Osteocyte (in vitro differentiated cells): ENCODE measurements around the gene PRKG1. TPM values are rescaled to one million over a fixed set of nuclear protein-coding genes. Genes with fewer than 3 reads are reported as not detected.
"Not testable (repeated sequence)": the region's sequence is repeated elsewhere in the genome, so short reads cannot be mapped to it uniquely, and the experiment has no call there.

ENCODE experiments used
- DNase-seq: peaks from one replicate; pipeline ENCODE4 v3.0.0; 2021; ENCODE audit warnings: mixed read lengths; ENCODE audit not compliant: unreplicated experiment; ENCODE audit errors: extremely low spot score
- H3K27ac Mint-ChIP-seq: one replicate; pipeline ENCODE4 v1.8.0; 2021; ENCODE audit warnings: mild to moderate bottlenecking, mixed read lengths; ENCODE audit not compliant: unreplicated experiment
- H3K27me3 Mint-ChIP-seq: one replicate; pipeline ENCODE4 v1.8.0; 2021; ENCODE audit warnings: mixed read lengths; ENCODE audit not compliant: unreplicated experiment
- H3K36me3 Mint-ChIP-seq: one replicate; pipeline ENCODE4 v1.8.0; 2021; ENCODE audit warnings: mixed read lengths; ENCODE audit not compliant: unreplicated experiment
- H3K4me1 Mint-ChIP-seq: one replicate; pipeline ENCODE4 v1.8.0; 2021; ENCODE audit warnings: mixed read lengths; ENCODE audit not compliant: unreplicated experiment
- H3K4me3 Mint-ChIP-seq: one replicate; pipeline ENCODE4 v1.8.0; 2021; ENCODE audit warnings: mild to moderate bottlenecking, moderate library complexity, mixed read lengths; ENCODE audit not compliant: unreplicated experiment
- H3K9me3 Mint-ChIP-seq: one replicate; pipeline ENCODE4 v1.8.0; 2021; ENCODE audit warnings: mixed read lengths; ENCODE audit not compliant: unreplicated experiment
- CTCF ChIP-seq: fragments of 200-600 bp; sonication (generic); IDR thresholded peaks from 2 replicates; pipeline ENCODE4 v1.5.0; 2021; ENCODE audit warnings: antibody characterized with exemption, mild to moderate bottlenecking, moderate library complexity
- total RNA-seq: library from RNA; stranded (reverse); gene quantifications from 2 replicates; pipeline ENCODE4 v1.2.1, GENCODE V29; 2021

The PRKG1 gene
- total RNA-seq, 1 donor from 2014 or later, result 10.8 TPM

- Mint-ChIP-seq H3K4me3 (no peak overlapping the region), H3K27ac (peak overlapping the region; percentile 4), H3K4me1 (peaks cover 6% of the 10 kb centered on the region), H3K36me3 (no peaks in the 10 kb centered on the region), H3K9me3 (no peaks in the 10 kb centered on the region), H3K27me3 (no peaks in the 10 kb centered on the region)
- no peak for DNase-seq
- no peak for TF ChIP-seq CTCF
Measured at GRCh38 chr10:52226197-52226847, 1152.0 kb downstream of the PRKG1 start.

GRCh38 chr10:52228556-52228955, 1154.3 kb downstream of the PRKG1 start:
- H3K36me3 Mint-ChIP-seq, result no peaks in the 10 kb centered on the region
- no peak overlapping the region for H3K4me3 Mint-ChIP-seq
- no peaks in the 10 kb centered on the region for H3K27me3 Mint-ChIP-seq
- no peak for DNase-seq
- no peak overlapping the region for H3K27ac Mint-ChIP-seq
- no peaks in the 10 kb centered on the region for H3K9me3 Mint-ChIP-seq
- no peak for TF ChIP-seq CTCF
- H3K4me1 Mint-ChIP-seq, result peaks cover 15% of the 10 kb centered on the region

DNA sequence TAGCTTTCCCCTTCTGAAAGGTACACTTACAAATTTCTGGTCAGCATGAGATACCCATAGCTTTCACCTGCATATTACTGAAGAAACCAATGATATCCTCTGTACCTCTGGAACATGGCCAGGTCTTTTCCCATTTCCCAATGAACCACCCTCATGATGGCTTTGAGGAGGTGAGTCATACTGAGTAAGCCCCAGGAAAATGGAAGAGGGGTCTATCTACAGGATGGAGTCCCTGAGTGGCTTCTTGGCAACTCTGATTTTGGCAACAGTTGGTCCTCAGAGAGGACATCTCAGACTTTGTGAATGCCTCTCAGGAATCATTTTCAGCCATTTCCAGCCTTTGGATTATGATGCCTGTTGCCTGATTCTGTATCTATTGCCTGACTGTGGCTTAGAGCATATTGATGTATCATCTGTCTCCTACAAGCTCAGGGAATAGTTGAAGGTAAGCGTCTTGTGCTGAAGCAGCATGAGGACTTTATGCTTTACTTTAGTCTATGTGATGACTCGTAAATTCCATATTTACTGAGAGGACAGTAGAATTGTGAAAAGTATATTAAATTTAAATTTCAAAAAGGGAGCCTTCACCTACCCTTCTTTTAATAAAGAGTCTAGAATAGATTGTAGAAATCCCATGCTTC, 1155.1 kb downstream of the PRKG1 start:
- Mint-ChIP-seq H3K36me3 (no peaks in the 10 kb centered on the region), H3K27ac (no peak overlapping the region), H3K27me3 (no peaks in the 10 kb centered on the region), H3K9me3 (no peaks in the 10 kb centered on the region), H3K4me3 (no peak overlapping the region), H3K4me1 (peaks cover 15% of the 10 kb centered on the region)
- no peak for DNase-seq
- TF ChIP-seq CTCF, result no peak

GRCh38 chr10:52232561-52233350, 1158.5 kb downstream of the PRKG1 start:
- Mint-ChIP-seq H3K36me3 (no peaks in the 10 kb centered on the region), H3K27me3 (no peaks in the 10 kb centered on the region), H3K27ac (peak overlapping the region; percentile 56), H3K4me1 (peaks cover 9% of the 10 kb centered on the region), H3K9me3 (no peaks in the 10 kb centered on the region), H3K4me3 (peak overlapping the region; percentile 73)
- no peak for DNase-seq
- no peak for TF ChIP-seq CTCF

DNA sequence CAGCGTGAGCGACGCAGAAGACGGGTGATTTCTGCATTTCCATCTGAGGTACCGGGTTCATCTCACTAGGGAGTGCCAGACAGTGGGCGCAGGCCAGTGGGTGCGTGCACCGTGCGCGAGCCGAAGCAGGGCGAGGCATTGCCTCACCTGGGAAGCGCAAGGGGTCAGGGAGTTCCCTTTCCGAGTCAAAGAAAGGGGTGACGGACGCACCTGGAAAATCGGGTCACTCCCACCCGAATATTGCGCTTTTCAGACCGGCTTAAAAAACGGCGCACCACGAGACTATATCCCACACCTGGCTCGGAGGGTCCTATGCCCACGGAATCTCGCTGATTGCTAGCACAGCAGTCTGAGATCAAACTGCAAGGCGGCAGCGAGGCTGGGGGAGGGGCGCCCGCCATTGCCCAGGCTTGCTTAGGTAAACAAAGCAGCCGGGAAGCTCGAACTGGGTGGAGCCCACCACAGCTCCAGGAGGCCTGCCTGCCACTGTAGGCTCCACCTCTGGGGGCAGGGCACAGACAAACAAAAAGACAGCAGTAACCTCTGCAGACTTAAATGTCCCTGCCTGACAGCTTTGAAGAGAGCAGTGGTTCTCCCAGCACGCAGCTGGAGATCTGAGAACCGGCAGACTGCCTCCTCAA, 1159.2 kb downstream of the PRKG1 start:
- H3K4me1 Mint-ChIP-seq, H3K27me3 Mint-ChIP-seq, DNase-seq, H3K36me3 Mint-ChIP-seq, H3K9me3 Mint-ChIP-seq: not testable (repeated sequence)
- Mint-ChIP-seq H3K27ac (peak overlapping the region; percentile 56), H3K4me3 (peak overlapping the region; percentile 73)
